HCT116 (cell line): ENCODE results near the gene GABRR2. TPM values are rescaled to one million over a fixed set of nuclear protein-coding genes. Genes with fewer than 3 reads are reported as not detected.

ENCODE experiments used
- ATAC-seq: fragments of 200-7000 bp; cut with Tn5 transposase; 2 replicates; pipeline ENCODE4 v1.9.1; 2020; ENCODE audit warnings: mild to moderate bottlenecking, moderate library complexity
- BruUV-seq: library from RNA; stranded (reverse); fragments of 400-500 nt; replicated peaks from 2 replicates; lab custom pipeline; 2021; lab: Mats Ljungman, UMichigan
- CTCF ChIA-PET: fragments of 300-600 bp; sonication (Branson Sonifier 250); formaldehyde crosslinking; loops from one replicate; lab custom pipeline; 2021; ENCODE audit warnings: antibody characterized with exemption; lab: Charles Lee
- POLR2A ChIA-PET: fragments of 300-600, 350-600 bp; sonication (Branson Sonifier 250); formaldehyde crosslinking; loops from one replicate; lab custom pipeline; 2021; ENCODE audit warnings: antibody characterized with exemption; lab: Charles Lee
- RAD21 ChIA-PET, 2 experiments: fragments of 300-600 bp; sonication (Branson Sonifier 250); formaldehyde crosslinking; loops; one replicate each; lab custom pipeline; 2023; ENCODE audit warnings: low total read pairs in 2 of 2; ENCODE audit not compliant: uncharacterized antibody in 2 of 2, unreplicated experiment in 2 of 2, low non-redundant PET in 1 of 2; lab: Charles Lee
- DNase-seq: peaks from one replicate; pipeline ENCODE4 v3.0.0-alpha.2; 2010; ENCODE audit warnings: low read depth, low spot score
- H2AFZ ChIP-seq: fragments of 200-600 bp; shearing (Covaris generic), sonication (generic); 2 replicates; pipeline ENCODE4 v1.6.1; 2017; ENCODE audit warnings: low read depth, mixed run types, mixed read lengths, antibody characterized with exemption, low read length; ENCODE audit not compliant: poor library complexity, severe bottlenecking
- H3K27ac ChIP-seq: 2 replicates; pipeline ENCODE4 v1.5.1; 2012; ENCODE audit warnings: low read depth, low read length
- H3K27me3 ChIP-seq: fragments of 200-600 bp; sonication (generic); 2 replicates; pipeline ENCODE4 v1.6.1; 2016; ENCODE audit warnings: mixed run types, low read length, mixed read lengths; ENCODE audit not compliant: insufficient read depth
- H3K36me3 ChIP-seq, 2 experiments: fragments of 200-500 bp in 1 of 2; fragments of 200-600 bp in 1 of 2; sonication (Bioruptor generic) in 1 of 2; sonication (generic) in 1 of 2; 2 replicates each; pipeline versions ENCODE4 v1.5.1 to v1.6.1; 2014 to 2016; ENCODE audit warnings: low read length in 2 of 2, inconsistent platforms in 1 of 2, mixed read lengths in 1 of 2, mixed run types in 1 of 2; ENCODE audit not compliant: insufficient read depth in 2 of 2, control insufficient read depth in 1 of 2
- H3K4me1 ChIP-seq, 2 experiments: fragments of 200-600 bp in 1 of 2; sonication (generic) in 1 of 2; 2 replicates each; pipeline versions ENCODE4 v1.5.1 to v1.6.1; 2012 to 2017; ENCODE audit warnings: low read length in 2 of 2, inconsistent platforms in 1 of 2, mild to moderate bottlenecking in 1 of 2, mixed read lengths in 1 of 2, mixed run types in 1 of 2, moderate library complexity in 1 of 2; ENCODE audit not compliant: insufficient read depth in 2 of 2, control insufficient read depth in 1 of 2
- H3K4me2 ChIP-seq: fragments of 200-600 bp; sonication (generic); 2 replicates; pipeline ENCODE4 v1.6.1; 2017; ENCODE audit warnings: mixed run types, low read length, mixed read lengths
- H3K4me3 ChIP-seq, 2 experiments: fragments of 200-600 bp in 1 of 2; sonication (generic) in 1 of 2; replicated peaks in 1 of 2; 2 replicates each; pipeline ENCODE4 v1.5.1; 2011 to 2016; ENCODE audit warnings: low read length in 2 of 2, control low read depth in 1 of 2, low read depth in 1 of 2, mild to moderate bottlenecking in 1 of 2, mixed read lengths in 1 of 2, mixed run types in 1 of 2
- H3K79me2 ChIP-seq: fragments of 200-600 bp; sonication (generic); 2 replicates; pipeline ENCODE4 v1.6.1; 2017; ENCODE audit warnings: mild to moderate bottlenecking, mixed run types, low read length, moderate library complexity, mixed read lengths; ENCODE audit not compliant: insufficient read depth
- H3K9ac ChIP-seq: fragments of 200-600 bp; sonication (generic); 2 replicates; pipeline ENCODE4 v1.6.1; 2016; ENCODE audit warnings: low read length, mixed read lengths
- H3K9me2 ChIP-seq: fragments of 200-600 bp; sonication (generic), shearing (Covaris generic); 2 replicates; pipeline ENCODE4 v1.6.1; 2017; ENCODE audit warnings: mixed run types, mild to moderate bottlenecking, moderate library complexity; ENCODE audit not compliant: insufficient read depth
- H3K9me3 ChIP-seq, 2 experiments: fragments of 200-500 bp in 1 of 2; fragments of 200-600 bp in 1 of 2; sonication (Bioruptor generic) in 1 of 2; sonication (generic) in 1 of 2; 2 replicates each; pipeline ENCODE4 v1.6.1; 2014 to 2017; ENCODE audit warnings: low read length in 2 of 2, mixed read lengths in 2 of 2, inconsistent platforms in 1 of 2, low read depth in 1 of 2, mild to moderate bottlenecking in 1 of 2, mixed run types in 1 of 2, moderate library complexity in 1 of 2; ENCODE audit not compliant: control insufficient read depth in 1 of 2, insufficient read depth in 1 of 2
- H4K20me1 ChIP-seq: fragments of 200-600 bp; sonication (generic), shearing (Covaris generic); 2 replicates; pipeline ENCODE4 v1.6.1; 2017; ENCODE audit warnings: mixed run types, mild to moderate bottlenecking, moderate library complexity; ENCODE audit not compliant: insufficient read depth
- CBX3 ChIP-seq: IDR thresholded peaks from 2 replicates; pipeline ENCODE4 v1.6.1; 2012; ENCODE audit warnings: low read depth
- EGR1 ChIP-seq: IDR thresholded peaks from 2 replicates; pipeline ENCODE4 v1.6.1; 2012; ENCODE audit warnings: low read depth
- ELF1 ChIP-seq: IDR thresholded peaks from 2 replicates; pipeline ENCODE4 v1.6.1; 2012; ENCODE audit warnings: low read depth, borderline replicate concordance
- EZH2 ChIP-seq: fragments of 200-600 bp; sonication (generic); IDR thresholded peaks from 2 replicates; pipeline ENCODE4 v1.6.1; 2017; ENCODE audit warnings: antibody characterized with exemption, mixed run types
- EZH2phosphoT487 ChIP-seq: fragments of 200-600 bp; IDR thresholded peaks from 2 replicates; pipeline ENCODE4 v1.6.1; 2018; ENCODE audit warnings: antibody characterized with exemption, borderline replicate concordance
- JUND ChIP-seq: IDR thresholded peaks from 2 replicates; pipeline ENCODE4 v1.6.1; 2012
- RAD21 ChIP-seq: IDR thresholded peaks from 2 replicates; pipeline ENCODE4 v1.6.1; 2012; ENCODE audit warnings: low read depth, mild to moderate bottlenecking
- SP1 ChIP-seq: IDR thresholded peaks from 2 replicates; pipeline ENCODE4 v1.6.1; 2012; ENCODE audit warnings: low read depth
- SRF ChIP-seq: IDR thresholded peaks from 2 replicates; pipeline ENCODE4 v1.6.1; 2012; ENCODE audit warnings: low read depth
- TCF7L2 ChIP-seq: IDR thresholded peaks from 2 replicates; pipeline ENCODE4 v1.7.0; 2011; ENCODE audit warnings: borderline replicate concordance, inconsistent platforms; ENCODE audit not compliant: insufficient read depth, insufficient read length; ENCODE audit errors: extremely low read depth
- YY1 ChIP-seq: IDR thresholded peaks from 2 replicates; pipeline ENCODE4 v1.6.1; 2011; ENCODE audit warnings: low read length, low read depth, moderate library complexity, mild to moderate bottlenecking; ENCODE audit not compliant: insufficient replicate concordance; ENCODE audit errors: extremely low read depth
- intact Hi-C: fragments of 100-400 bp; cut with micrococcal nuclease; formaldehyde crosslinking; loops from 2 replicates; pipeline ENCODE4 v1.10.0; 2022
- total RNA-seq: library from RNA; stranded (reverse); gene quantifications from one replicate; pipeline ENCODE4 v1.2.1, GENCODE V29; 2021; ENCODE audit not compliant: unreplicated experiment
- TF ChIP-seq, protein P1 (sequence below): IDR thresholded peaks from 2 replicates; pipeline ENCODE4 v1.6.1; 2012
- TF ChIP-seq, protein P2 (sequence below), 3 experiments: fragments of 200-600 bp in 1 of 3; sonication (generic) in 1 of 3; IDR thresholded peaks in 2 of 3; conservative IDR thresholded peaks in 1 of 3; 2 replicates each; pipeline ENCODE4 v1.5.1; 2012 to 2017; ENCODE audit warnings: low read depth in 2 of 3, low read length in 2 of 3, antibody characterized with exemption in 1 of 3, borderline replicate concordance in 1 of 3, control low read depth in 1 of 3, mild to moderate bottlenecking in 1 of 3, mixed read lengths in 1 of 3, mixed run types in 1 of 3, moderate library complexity in 1 of 3; ENCODE audit not compliant: insufficient read depth in 1 of 3
- TF ChIP-seq, protein P3 (sequence below): IDR thresholded peaks from 2 replicates; pipeline ENCODE4 v1.6.1; 2012; ENCODE audit warnings: low read depth

GABRR2 gene
- total RNA-seq, 1 experiment from 2014 or later: 0.57 TPM

DNA sequence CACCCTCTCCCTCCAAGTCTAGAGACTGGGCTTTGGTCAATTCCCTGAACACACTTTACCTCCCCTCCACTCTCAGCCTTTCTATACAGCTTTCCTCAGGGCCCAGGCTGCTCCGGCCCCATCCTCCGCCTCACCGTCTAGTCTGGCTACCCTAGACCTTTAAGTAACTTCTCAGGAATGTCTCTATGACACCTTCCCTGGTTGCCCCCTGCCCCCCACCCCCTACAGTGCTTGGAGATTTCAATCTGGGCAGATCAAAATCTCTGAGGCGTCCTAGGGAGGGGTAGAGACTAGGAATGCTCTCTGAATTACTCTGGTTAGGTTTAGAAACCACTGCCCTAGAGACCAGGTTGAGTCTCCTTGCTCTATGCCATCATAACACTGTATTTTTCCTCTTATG, 31.3 kb upstream of the GABRR2 start:
- ATAC-seq (no peak), DNase-seq (no peak)
- Histone ChIP-seq H3K36me3 (no peaks in the 10 kb centered on the region), H2AFZ (no peak overlapping the region), H3K9me3 (no peaks in the 10 kb centered on the region), H3K79me2 (peaks cover 71% of the 10 kb centered on the region), H3K4me3 (no peak overlapping the region), H3K4me2 (no peak overlapping the region), H4K20me1 (0 out of 2 replicates have a peak, but pooled peaks cover 4% of the 10 kb centered on the region), H3K27me3 (no peaks in the 10 kb centered on the region), H3K9ac (no peak overlapping the region), H3K27ac (no peak overlapping the region), H3K9me2 (no peaks in the 10 kb centered on the region), H3K4me1 (peaks cover 8 to 11% of the 10 kb centered on the region in 2 experiments)
- intact Hi-C loops: no loop called here
- ChIA-PET CTCF (interaction anchor here (0.7 kb wide), 1 partner anchor 22 kb away, joined by 3 read pairs; no protein-coding TSS in a partner anchor), RAD21 (no interaction called here), POLR2A (no interaction called here)
- no TSS peak for BruUV-seq
- TF ChIP-seq CBX3 (no peak), SP1 (no peak), SRF (no peak), TCF7L2 (no peak), JUND (no peak), EGR1 (no peak)
- TF ChIP-seq, protein P1, sequence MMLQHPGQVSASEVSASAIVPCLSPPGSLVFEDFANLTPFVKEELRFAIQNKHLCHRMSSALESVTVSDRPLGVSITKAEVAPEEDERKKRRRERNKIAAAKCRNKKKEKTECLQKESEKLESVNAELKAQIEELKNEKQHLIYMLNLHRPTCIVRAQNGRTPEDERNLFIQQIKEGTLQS: no peak
- TF ChIP-seq, protein P2, sequence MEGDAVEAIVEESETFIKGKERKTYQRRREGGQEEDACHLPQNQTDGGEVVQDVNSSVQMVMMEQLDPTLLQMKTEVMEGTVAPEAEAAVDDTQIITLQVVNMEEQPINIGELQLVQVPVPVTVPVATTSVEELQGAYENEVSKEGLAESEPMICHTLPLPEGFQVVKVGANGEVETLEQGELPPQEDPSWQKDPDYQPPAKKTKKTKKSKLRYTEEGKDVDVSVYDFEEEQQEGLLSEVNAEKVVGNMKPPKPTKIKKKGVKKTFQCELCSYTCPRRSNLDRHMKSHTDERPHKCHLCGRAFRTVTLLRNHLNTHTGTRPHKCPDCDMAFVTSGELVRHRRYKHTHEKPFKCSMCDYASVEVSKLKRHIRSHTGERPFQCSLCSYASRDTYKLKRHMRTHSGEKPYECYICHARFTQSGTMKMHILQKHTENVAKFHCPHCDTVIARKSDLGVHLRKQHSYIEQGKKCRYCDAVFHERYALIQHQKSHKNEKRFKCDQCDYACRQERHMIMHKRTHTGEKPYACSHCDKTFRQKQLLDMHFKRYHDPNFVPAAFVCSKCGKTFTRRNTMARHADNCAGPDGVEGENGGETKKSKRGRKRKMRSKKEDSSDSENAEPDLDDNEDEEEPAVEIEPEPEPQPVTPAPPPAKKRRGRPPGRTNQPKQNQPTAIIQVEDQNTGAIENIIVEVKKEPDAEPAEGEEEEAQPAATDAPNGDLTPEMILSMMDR (IDR thresholded peaks at IDR 0.05 in 2 of 3, conservative IDR thresholded peaks at IDR 0.05 in 1 of 3; ENCODE audit: borderline replicate concordance in 1 of 3, insufficient read depth in 1 of 3, low read depth in 2 of 3, low read length in 2 of 3): no peak

DNA sequence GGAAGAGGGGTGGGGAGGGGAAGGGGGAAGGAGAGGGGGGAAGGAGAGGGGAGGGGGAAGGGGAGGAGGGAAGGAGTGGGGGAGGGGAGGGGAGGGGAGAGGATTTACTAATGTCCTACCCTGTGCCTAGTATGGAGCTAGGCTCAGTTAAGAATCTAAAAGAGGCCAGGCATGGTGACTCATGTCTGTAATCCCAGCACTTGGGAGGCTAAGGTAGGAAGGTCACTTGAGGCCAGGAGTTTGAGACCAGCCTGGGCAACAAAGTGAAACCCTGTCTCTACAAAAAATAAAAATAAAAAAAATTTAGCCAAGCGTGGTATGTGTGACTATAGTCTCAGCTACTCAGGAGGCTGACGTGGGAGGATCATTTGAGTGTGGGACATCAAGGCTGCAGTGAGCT, 24.5 kb upstream of the GABRR2 start:
- RAD21 ChIA-PET: no interaction called here
- intact Hi-C loops: no loop called here
- CTCF ChIA-PET: no interaction called here
- Histone ChIP-seq H3K36me3 (peaks cover 3 to 5% of the 10 kb centered on the region in 2 experiments; a peak in 2 of 4 replicates), H4K20me1 (0 out of 2 replicates have a peak, but pooled peaks cover under 1% of the 10 kb centered on the region)
- TF ChIP-seq JUND (no peak), YY1 (no peak), SRF (no peak), EZH2 (no peak), EZH2phosphoT487 (no peak), ELF1 (no peak), CBX3 (no peak), RAD21 (no peak)
- TF ChIP-seq, protein P3, sequence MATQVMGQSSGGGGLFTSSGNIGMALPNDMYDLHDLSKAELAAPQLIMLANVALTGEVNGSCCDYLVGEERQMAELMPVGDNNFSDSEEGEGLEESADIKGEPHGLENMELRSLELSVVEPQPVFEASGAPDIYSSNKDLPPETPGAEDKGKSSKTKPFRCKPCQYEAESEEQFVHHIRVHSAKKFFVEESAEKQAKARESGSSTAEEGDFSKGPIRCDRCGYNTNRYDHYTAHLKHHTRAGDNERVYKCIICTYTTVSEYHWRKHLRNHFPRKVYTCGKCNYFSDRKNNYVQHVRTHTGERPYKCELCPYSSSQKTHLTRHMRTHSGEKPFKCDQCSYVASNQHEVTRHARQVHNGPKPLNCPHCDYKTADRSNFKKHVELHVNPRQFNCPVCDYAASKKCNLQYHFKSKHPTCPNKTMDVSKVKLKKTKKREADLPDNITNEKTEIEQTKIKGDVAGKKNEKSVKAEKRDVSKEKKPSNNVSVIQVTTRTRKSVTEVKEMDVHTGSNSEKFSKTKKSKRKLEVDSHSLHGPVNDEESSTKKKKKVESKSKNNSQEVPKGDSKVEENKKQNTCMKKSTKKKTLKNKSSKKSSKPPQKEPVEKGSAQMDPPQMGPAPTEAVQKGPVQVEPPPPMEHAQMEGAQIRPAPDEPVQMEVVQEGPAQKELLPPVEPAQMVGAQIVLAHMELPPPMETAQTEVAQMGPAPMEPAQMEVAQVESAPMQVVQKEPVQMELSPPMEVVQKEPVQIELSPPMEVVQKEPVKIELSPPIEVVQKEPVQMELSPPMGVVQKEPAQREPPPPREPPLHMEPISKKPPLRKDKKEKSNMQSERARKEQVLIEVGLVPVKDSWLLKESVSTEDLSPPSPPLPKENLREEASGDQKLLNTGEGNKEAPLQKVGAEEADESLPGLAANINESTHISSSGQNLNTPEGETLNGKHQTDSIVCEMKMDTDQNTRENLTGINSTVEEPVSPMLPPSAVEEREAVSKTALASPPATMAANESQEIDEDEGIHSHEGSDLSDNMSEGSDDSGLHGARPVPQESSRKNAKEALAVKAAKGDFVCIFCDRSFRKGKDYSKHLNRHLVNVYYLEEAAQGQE: no peak
- TF ChIP-seq, protein P1: no peak
- TF ChIP-seq, all 23 proteins: peak for 0
- Histone ChIP-seq H3K9me3 (no peaks in the 10 kb centered on the region), H3K4me1 (peaks cover 3 to 9% of the 10 kb centered on the region in 2 experiments; a peak in 3 of 4 replicates), H3K27ac (no peak overlapping the region), H3K79me2 (peaks cover 12% of the 10 kb centered on the region), H3K9me2 (no peaks in the 10 kb centered on the region), H3K9ac (no peak overlapping the region), H3K4me3 (no peak overlapping the region), H2AFZ (no peak overlapping the region), H3K4me2 (peak overlapping the region; percentile 24; the same call in 1 of the 2 replicates), H3K27me3 (no peaks in the 10 kb centered on the region)
- POLR2A ChIA-PET: interaction anchor here (1.2 kb wide), 1 partner anchor 15 kb away, joined by 3 read pairs; no protein-coding TSS in a partner anchor
- ATAC-seq: peak; percentile 60
- no peak for DNase-seq
- BruUV-seq: no TSS peak
